DOHH2 (cell line): Measurements from ENCODE around the gene HINT3.

ENCODE experiments used
- EZH2phosphoT487 ChIP-seq: fragments of 200-600 bp; sonication (generic); IDR thresholded peaks from 2 replicates; pipeline ENCODE4 v1.6.1; 2017; ENCODE audit warnings: borderline replicate concordance, mild to moderate bottlenecking, antibody characterized with exemption, low read length, moderate library complexity, mixed read lengths
- TF ChIP-seq, protein P1 (sequence below): fragments of 200-600 bp; sonication (generic); IDR thresholded peaks from one replicate; pipeline ENCODE4 v1.5.1; 2014; ENCODE audit warnings: antibody characterized with exemption, mild to moderate bottlenecking, low read depth, low read length; ENCODE audit not compliant: poor library complexity, severe bottlenecking

DNA sequence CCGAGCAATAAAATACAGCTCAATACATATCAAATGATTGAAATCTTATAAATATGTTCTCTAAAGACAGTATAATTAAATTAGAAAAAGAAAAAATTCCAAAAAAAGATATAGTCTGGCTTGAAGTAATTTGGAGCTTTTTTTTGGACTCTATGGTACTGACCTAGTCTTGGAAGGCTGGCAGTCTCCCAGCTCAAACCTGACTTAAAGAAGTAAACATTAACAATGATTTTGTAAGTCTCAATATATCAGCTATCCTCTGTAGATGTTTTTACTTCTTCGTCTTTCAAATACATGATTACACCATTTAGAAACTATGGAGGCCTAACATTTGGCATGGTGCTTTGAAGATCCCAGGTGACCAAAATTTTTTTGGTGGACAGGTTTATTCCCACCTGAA, 14.2 kb downstream of the HINT3 start:
- TF ChIP-seq, protein P1, sequence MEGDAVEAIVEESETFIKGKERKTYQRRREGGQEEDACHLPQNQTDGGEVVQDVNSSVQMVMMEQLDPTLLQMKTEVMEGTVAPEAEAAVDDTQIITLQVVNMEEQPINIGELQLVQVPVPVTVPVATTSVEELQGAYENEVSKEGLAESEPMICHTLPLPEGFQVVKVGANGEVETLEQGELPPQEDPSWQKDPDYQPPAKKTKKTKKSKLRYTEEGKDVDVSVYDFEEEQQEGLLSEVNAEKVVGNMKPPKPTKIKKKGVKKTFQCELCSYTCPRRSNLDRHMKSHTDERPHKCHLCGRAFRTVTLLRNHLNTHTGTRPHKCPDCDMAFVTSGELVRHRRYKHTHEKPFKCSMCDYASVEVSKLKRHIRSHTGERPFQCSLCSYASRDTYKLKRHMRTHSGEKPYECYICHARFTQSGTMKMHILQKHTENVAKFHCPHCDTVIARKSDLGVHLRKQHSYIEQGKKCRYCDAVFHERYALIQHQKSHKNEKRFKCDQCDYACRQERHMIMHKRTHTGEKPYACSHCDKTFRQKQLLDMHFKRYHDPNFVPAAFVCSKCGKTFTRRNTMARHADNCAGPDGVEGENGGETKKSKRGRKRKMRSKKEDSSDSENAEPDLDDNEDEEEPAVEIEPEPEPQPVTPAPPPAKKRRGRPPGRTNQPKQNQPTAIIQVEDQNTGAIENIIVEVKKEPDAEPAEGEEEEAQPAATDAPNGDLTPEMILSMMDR: no peak
- TF ChIP-seq EZH2phosphoT487: no peak
